ENCODE measurements around the gene KCTD12.

GRCh38 chr13:76833441-76833954, 52.7 kb downstream of the KCTD12 start:
- TF ChIP-seq CTCF (IDR thresholded peaks at IDR 0.05; ENCODE audit: low read depth, low read length) (no peak), EZH2phosphoT487 (IDR thresholded peaks at IDR 0.05; ENCODE audit: low read depth) (no peak)
